ENCODE measurements around the gene SMIM3.

DNA sequence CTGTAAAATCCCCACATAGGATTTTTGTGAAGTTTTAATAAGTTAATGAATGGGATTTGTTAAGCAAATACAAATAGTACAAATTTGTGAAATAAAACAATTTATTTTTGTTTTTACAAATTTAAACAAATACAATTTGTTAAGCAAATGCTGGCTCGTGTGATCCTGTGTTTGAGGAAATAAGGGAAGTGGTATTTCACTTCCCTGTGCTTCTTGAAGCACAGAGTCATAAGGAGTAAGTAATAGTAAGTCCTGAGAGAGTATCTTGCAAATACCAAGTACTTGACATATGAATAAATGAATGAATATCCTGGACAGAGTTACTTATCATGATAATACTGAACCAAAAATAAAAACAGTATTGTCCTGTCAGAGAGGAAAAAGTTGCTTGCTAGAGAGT is 9.1 kb downstream of the SMIM3 start:
- TF ChIP-seq, protein P1, sequence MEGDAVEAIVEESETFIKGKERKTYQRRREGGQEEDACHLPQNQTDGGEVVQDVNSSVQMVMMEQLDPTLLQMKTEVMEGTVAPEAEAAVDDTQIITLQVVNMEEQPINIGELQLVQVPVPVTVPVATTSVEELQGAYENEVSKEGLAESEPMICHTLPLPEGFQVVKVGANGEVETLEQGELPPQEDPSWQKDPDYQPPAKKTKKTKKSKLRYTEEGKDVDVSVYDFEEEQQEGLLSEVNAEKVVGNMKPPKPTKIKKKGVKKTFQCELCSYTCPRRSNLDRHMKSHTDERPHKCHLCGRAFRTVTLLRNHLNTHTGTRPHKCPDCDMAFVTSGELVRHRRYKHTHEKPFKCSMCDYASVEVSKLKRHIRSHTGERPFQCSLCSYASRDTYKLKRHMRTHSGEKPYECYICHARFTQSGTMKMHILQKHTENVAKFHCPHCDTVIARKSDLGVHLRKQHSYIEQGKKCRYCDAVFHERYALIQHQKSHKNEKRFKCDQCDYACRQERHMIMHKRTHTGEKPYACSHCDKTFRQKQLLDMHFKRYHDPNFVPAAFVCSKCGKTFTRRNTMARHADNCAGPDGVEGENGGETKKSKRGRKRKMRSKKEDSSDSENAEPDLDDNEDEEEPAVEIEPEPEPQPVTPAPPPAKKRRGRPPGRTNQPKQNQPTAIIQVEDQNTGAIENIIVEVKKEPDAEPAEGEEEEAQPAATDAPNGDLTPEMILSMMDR (IDR thresholded peaks at IDR 0.05): no peak
- no peak for TF ChIP-seq POLR2A (IDR thresholded peaks at IDR 0.05)

Data from adrenal gland (tissue), 5 donors.